Measurements from ENCODE around the gene IFT122.

DNA sequence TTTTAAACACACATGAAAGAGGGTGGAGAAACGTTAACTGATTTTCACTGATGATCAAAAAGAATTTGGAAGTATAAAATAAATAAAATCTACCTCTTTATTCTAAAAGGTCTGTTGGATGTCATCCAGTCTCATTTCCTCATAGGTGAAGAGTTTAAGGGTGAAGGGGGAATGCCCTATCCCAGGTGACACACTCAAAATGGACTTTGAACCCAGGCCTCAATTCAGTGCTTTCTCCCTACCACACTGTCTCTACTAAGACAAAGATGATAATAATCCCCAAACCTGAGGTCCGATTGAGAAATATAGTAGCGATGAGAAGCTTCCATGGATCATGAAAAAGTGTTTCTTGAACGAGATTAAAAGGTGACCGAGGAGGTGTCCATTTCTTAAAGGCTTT, 6.5 kb upstream of the IFT122 start:
- TF ChIP-seq, protein P1, sequence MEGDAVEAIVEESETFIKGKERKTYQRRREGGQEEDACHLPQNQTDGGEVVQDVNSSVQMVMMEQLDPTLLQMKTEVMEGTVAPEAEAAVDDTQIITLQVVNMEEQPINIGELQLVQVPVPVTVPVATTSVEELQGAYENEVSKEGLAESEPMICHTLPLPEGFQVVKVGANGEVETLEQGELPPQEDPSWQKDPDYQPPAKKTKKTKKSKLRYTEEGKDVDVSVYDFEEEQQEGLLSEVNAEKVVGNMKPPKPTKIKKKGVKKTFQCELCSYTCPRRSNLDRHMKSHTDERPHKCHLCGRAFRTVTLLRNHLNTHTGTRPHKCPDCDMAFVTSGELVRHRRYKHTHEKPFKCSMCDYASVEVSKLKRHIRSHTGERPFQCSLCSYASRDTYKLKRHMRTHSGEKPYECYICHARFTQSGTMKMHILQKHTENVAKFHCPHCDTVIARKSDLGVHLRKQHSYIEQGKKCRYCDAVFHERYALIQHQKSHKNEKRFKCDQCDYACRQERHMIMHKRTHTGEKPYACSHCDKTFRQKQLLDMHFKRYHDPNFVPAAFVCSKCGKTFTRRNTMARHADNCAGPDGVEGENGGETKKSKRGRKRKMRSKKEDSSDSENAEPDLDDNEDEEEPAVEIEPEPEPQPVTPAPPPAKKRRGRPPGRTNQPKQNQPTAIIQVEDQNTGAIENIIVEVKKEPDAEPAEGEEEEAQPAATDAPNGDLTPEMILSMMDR (IDR thresholded peaks at IDR 0.05), result no peak
- TF ChIP-seq POLR2A (IDR thresholded peaks at IDR 0.05), result no peak

Measured in testis (tissue), 2 donors.